GM06990 (cell line): ENCODE results near the gene RBPJL.

Source experiments
- DNase-seq: peaks from one replicate; pipeline ENCODE4 v3.0.0-alpha.2; 2011; ENCODE audit not compliant: insufficient read length; ENCODE audit errors: extremely low read depth
- H3K27me3 ChIP-seq: replicated peaks from 2 replicates; pipeline ENCODE4 v1.6.0; 2011; ENCODE audit warnings: low read length; ENCODE audit not compliant: control insufficient read depth, insufficient read depth
- H3K36me3 ChIP-seq: 2 replicates; pipeline ENCODE4 v1.5.1; 2011; ENCODE audit warnings: low read length; ENCODE audit not compliant: control insufficient read depth, insufficient read depth
- H3K4me3 ChIP-seq: replicated peaks from 2 replicates; pipeline ENCODE4 v1.5.1; 2011; ENCODE audit warnings: low read depth, mild to moderate bottlenecking, control low read depth, low read length
- CTCF ChIP-seq: IDR thresholded peaks from 2 replicates; pipeline ENCODE4 v1.5.1; 2011; ENCODE audit warnings: low read length, control low read depth, mild to moderate bottlenecking, inconsistent platforms; ENCODE audit not compliant: insufficient read depth, poor library complexity, severe bottlenecking

The RBPJL gene

GRCh38 chr20:45341579-45341938, 34.9 kb downstream of the RBPJL start:
- Histone ChIP-seq H3K27me3 (no peaks in the 10 kb centered on the region; the same call in 1 of the 2 replicates), H3K4me3 (no peak overlapping the region), H3K36me3 (no peaks in the 10 kb centered on the region)
- TF ChIP-seq CTCF = no peak
- no peak for DNase-seq

- no peak for DNase-seq
- no peak for TF ChIP-seq CTCF
- Histone ChIP-seq H3K36me3 (no peaks in the 10 kb centered on the region), H3K27me3 (no peaks in the 10 kb centered on the region; the same call in 1 of the 2 replicates), H3K4me3 (no peak overlapping the region)
Measured at GRCh38 chr20:45341939-45342854, 35.6 kb downstream of the RBPJL start.

- TF ChIP-seq CTCF = no peak
- no peaks in the 10 kb centered on the region for H3K36me3 ChIP-seq
- H3K27me3 ChIP-seq = no peaks in the 10 kb centered on the region; the same call in 1 of the 2 replicates
- no peak for DNase-seq
- no peak overlapping the region for H3K4me3 ChIP-seq
Measured at GRCh38 chr20:45342855-45343531, 36.4 kb downstream of the RBPJL start.

DNA sequence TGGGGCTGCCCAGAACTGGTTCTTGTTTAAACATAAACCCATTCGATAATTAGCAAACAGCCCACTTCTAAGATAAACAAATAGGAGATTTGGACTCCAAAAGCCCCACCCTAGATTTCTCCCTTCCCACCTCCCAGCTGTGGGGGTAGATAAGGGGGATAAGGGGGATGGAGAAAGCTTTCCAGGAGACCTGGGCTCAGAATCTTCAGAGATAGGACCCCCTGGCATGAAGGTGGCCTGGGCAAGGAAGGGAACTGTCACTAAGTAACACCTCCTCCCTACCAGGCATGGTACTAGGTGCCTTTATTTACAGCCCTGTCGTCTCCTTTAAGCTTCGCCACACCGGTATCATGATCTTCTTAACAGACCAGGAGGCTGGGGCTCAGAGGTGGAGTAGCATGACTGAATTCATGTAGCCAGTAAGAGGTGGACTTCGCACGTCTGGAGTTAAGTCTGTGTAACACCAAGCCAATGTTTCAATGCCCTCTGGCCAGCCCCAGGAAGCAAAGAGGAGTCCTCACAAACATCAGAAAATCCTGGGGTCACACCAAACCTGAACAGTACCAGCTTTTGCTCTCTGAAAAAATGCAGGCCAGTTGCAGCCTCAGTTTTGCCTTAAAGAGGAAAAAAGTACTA, 37.0 kb downstream of the RBPJL start:
- no peak overlapping the region for H3K4me3 ChIP-seq
- no peak for TF ChIP-seq CTCF

GRCh38 chr20:45344168-45344860, 37.7 kb downstream of the RBPJL start:
- Histone ChIP-seq H3K27me3 (no peaks in the 10 kb centered on the region; the same call in 1 of the 2 replicates), H3K36me3 (no peaks in the 10 kb centered on the region), H3K4me3 (no peak overlapping the region)
- DNase-seq = no peak
- TF ChIP-seq CTCF = no peak

More for the DNA sequence above, 37.0 kb downstream of the RBPJL start:
- no peaks in the 10 kb centered on the region; the same call in 1 of the 2 replicates for H3K27me3 ChIP-seq
- no peaks in the 10 kb centered on the region for H3K36me3 ChIP-seq
- DNase-seq = no peak
